Raji (cell line): Measurements from ENCODE around the gene ABCF2.

Experiments
- POLR2A ChIP-seq: IDR thresholded peaks from 2 replicates; pipeline ENCODE4 v1.6.1; 2011; ENCODE audit warnings: low read depth, low read length, control low read depth; ENCODE audit not compliant: insufficient read depth

ABCF2 gene

GRCh38 chr7:151226875-151227782 lies at the start of gene ABCF2:
Gene ABCF2 (minus strand): TSS chr7:151227205. CDS start chr7:151226458, 747 bp downstream.
- peak; percentile 77 for TF ChIP-seq POLR2A

GRCh38 chr7:151275813-151276577 lies 49.0 kb upstream of the ABCF2 start:
- no peak for TF ChIP-seq POLR2A

- TF ChIP-seq POLR2A = no peak
Observed at GRCh38 chr7:151274936-151275812, 48.2 kb upstream of the ABCF2 start.

GRCh38 chr7:151274396-151274795 lies 47.4 kb upstream of the ABCF2 start:
- TF ChIP-seq POLR2A = no peak

GRCh38 chr7:151273651-151274390 lies 46.8 kb upstream of the ABCF2 start:
- TF ChIP-seq POLR2A = no peak

- TF ChIP-seq POLR2A = no peak
Observed at GRCh38 chr7:151272877-151273276, 45.9 kb upstream of the ABCF2 start.

GRCh38 chr7:151272405-151272804 lies 45.4 kb upstream of the ABCF2 start:
- no peak for TF ChIP-seq POLR2A

- TF ChIP-seq POLR2A = no peak
Observed at GRCh38 chr7:151271699-151272355, 44.8 kb upstream of the ABCF2 start.

GRCh38 chr7:151269511-151269910 lies 42.5 kb upstream of the ABCF2 start:
- no peak for TF ChIP-seq POLR2A

- TF ChIP-seq POLR2A = no peak
Observed at GRCh38 chr7:151265351-151265931, 38.4 kb upstream of the ABCF2 start.

GRCh38 chr7:151264615-151265014 lies 37.6 kb upstream of the ABCF2 start:
- no peak for TF ChIP-seq POLR2A

GRCh38 chr7:151261529-151261928 lies 34.5 kb upstream of the ABCF2 start:
- TF ChIP-seq POLR2A = no peak

- no peak for TF ChIP-seq POLR2A
Observed at GRCh38 chr7:151260883-151261282, 33.9 kb upstream of the ABCF2 start.
